PC-9 (cell line): ENCODE measurements around the gene PTPRM. TPM values are rescaled to one million over a fixed set of nuclear protein-coding genes. Genes with fewer than 3 reads are reported as not detected.

Experiments used
- BruUV-seq: library from RNA; stranded (reverse); fragments of 400-500 nt; replicated peaks from 2 replicates; lab custom pipeline; 2021; lab: Mats Ljungman, UMichigan
- CTCF ChIA-PET: fragments of 300-600 bp; sonication (Branson Sonifier 250); formaldehyde crosslinking; loops from one replicate; lab custom pipeline; 2022; ENCODE audit warnings: antibody characterized with exemption; lab: Charles Lee
- POLR2A ChIA-PET: fragments of 300-600 bp; sonication (Branson Sonifier 250); formaldehyde crosslinking; loops from one replicate; lab custom pipeline; 2022; ENCODE audit warnings: antibody characterized with exemption; ENCODE audit not compliant: unreplicated experiment; lab: Charles Lee
- DNase-seq, 2 experiments: peaks; one replicate each; pipeline versions ENCODE4 v3.0.0 to v3.0.0-alpha.2; 2015 to 2022; ENCODE audit warnings: mixed read lengths in 1 of 2
- H2AFZ ChIP-seq: fragments of 200-600 bp; sonication (generic); 2 replicates; pipeline ENCODE4 v1.8.1; 2017; ENCODE audit warnings: antibody characterized with exemption
- H3F3A ChIP-seq: fragments of 200-600 bp; sonication (generic); 2 replicates; pipeline ENCODE4 v1.8.1; 2017; ENCODE audit warnings: antibody characterized with exemption, mild to moderate bottlenecking, low read depth; ENCODE audit not compliant: insufficient read depth
- H3K27ac ChIP-seq: fragments of 200-600 bp; sonication (generic); 2 replicates; pipeline ENCODE4 v1.6.1; 2016; ENCODE audit warnings: mixed run types
- H3K27me3 ChIP-seq: fragments of 200-600 bp; sonication (generic); 2 replicates; pipeline ENCODE4 v1.6.1; 2016; ENCODE audit warnings: low read depth, mixed run types; ENCODE audit not compliant: insufficient read depth
- H3K36me3 ChIP-seq: fragments of 200-600 bp; sonication (generic); 2 replicates; pipeline ENCODE4 v1.6.1; 2016; ENCODE audit warnings: low read depth, mixed run types
- H3K4me1 ChIP-seq: fragments of 200-600 bp; sonication (generic); replicated peaks from 2 replicates; pipeline ENCODE4 v1.6.1; 2016; ENCODE audit warnings: mixed run types; ENCODE audit not compliant: insufficient read depth
- H3K4me2 ChIP-seq: fragments of 200-600 bp; sonication (generic); 2 replicates; pipeline ENCODE4 v1.6.1; 2017; ENCODE audit warnings: mixed run types
- H3K4me3 ChIP-seq: fragments of 200-600 bp; sonication (generic); 2 replicates; pipeline ENCODE4 v1.6.1; 2016; ENCODE audit warnings: mixed run types
- H3K79me2 ChIP-seq: fragments of 200-600 bp; sonication (generic); 2 replicates; pipeline ENCODE4 v1.6.1; 2017; ENCODE audit warnings: low read depth, mixed run types
- H3K9me2 ChIP-seq: fragments of 200-600 bp; sonication (generic); 2 replicates; pipeline ENCODE4 v1.8.1; 2017; ENCODE audit warnings: mild to moderate bottlenecking; ENCODE audit not compliant: insufficient read depth
- H3K9me3 ChIP-seq: fragments of 200-600 bp; sonication (generic); 2 replicates; pipeline ENCODE4 v1.8.1; 2016; ENCODE audit warnings: low read depth; ENCODE audit not compliant: insufficient read depth
- H4K20me1 ChIP-seq: fragments of 200-600 bp; sonication (generic); 2 replicates; pipeline ENCODE4 v1.8.1; 2017; ENCODE audit not compliant: insufficient read depth
- EZH2 ChIP-seq: fragments of 200-600 bp; sonication (generic); IDR thresholded peaks from 2 replicates; pipeline ENCODE4 v1.8.0; 2017; ENCODE audit warnings: antibody characterized with exemption, low read depth
- intact Hi-C: fragments of 100-400 bp; cut with micrococcal nuclease; formaldehyde crosslinking; loops from one replicate; pipeline ENCODE4 v1.10.0; 2022; ENCODE audit not compliant: unreplicated experiment
- total RNA-seq: library from RNA; stranded (reverse); gene quantifications from 2 replicates; pipeline ENCODE4 v1.2.3, GENCODE V29; 2021
- TF ChIP-seq, protein P1 (sequence below): fragments of 200-600 bp; sonication (generic); conservative IDR thresholded peaks from 2 replicates; pipeline ENCODE4 v1.6.1; 2017; ENCODE audit warnings: mixed run types, antibody characterized with exemption, mild to moderate bottlenecking, moderate library complexity

PTPRM gene
- total RNA-seq, 1 experiment from 2014 or later, result 32.5 TPM

DNA sequence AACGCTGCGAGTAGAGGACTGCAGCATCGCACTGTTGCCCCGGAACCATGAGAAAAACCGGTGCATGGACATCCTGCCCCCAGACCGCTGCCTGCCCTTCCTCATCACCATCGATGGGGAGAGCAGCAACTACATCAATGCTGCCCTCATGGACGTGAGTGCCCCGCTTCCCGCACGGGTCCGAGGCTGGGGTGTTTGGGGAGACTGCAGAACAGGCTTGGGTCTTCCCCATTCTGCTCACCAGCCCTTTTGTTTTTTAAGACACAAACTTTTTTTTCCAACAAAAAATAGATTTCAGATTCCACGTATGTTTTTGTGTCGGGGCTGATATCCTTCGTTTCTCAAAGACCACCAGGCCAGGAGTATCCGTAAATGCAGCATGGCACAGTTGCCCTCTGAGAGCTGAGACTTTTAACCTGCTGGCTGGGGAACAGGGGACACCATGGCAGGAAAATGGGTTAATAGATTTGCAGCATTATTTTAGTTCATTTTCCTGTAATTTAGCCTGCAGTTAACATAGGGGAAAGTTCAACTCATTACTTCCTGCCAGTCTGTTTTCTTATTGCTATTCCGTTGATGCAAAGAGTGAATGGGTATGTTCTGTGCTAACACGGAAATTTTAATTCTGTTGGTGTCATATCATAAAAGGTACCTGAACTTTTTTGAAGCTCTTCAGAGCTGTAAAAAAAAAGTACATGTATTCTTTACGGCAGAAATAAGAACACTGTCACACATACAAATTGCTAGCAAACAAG lies 812.2 kb downstream of the PTPRM start:
- CTCF ChIA-PET, result interaction anchor here (0.6 kb wide), 1 partner anchor 10 kb away, joined by 9 read pairs; no protein-coding TSS in a partner anchor
- Histone ChIP-seq H3K4me1 (no peaks in the 10 kb centered on the region), H3F3A (no peaks in the 10 kb centered on the region), H4K20me1 (no peaks in the 10 kb centered on the region), H3K79me2 (no peaks in the 10 kb centered on the region), H2AFZ (no peak overlapping the region), H3K9me2 (no peaks in the 10 kb centered on the region), H3K27ac (no peak overlapping the region), H3K36me3 (no peaks in the 10 kb centered on the region), H3K27me3 (no peaks in the 10 kb centered on the region), H3K4me2 (no peak overlapping the region), H3K9me3 (no peaks in the 10 kb centered on the region), H3K4me3 (no peak overlapping the region)
- intact Hi-C loops, result no loop called here
- DNase-seq, result no peak
- no TSS peak for BruUV-seq
- no peak for TF ChIP-seq EZH2
- TF ChIP-seq, protein P1, sequence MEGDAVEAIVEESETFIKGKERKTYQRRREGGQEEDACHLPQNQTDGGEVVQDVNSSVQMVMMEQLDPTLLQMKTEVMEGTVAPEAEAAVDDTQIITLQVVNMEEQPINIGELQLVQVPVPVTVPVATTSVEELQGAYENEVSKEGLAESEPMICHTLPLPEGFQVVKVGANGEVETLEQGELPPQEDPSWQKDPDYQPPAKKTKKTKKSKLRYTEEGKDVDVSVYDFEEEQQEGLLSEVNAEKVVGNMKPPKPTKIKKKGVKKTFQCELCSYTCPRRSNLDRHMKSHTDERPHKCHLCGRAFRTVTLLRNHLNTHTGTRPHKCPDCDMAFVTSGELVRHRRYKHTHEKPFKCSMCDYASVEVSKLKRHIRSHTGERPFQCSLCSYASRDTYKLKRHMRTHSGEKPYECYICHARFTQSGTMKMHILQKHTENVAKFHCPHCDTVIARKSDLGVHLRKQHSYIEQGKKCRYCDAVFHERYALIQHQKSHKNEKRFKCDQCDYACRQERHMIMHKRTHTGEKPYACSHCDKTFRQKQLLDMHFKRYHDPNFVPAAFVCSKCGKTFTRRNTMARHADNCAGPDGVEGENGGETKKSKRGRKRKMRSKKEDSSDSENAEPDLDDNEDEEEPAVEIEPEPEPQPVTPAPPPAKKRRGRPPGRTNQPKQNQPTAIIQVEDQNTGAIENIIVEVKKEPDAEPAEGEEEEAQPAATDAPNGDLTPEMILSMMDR, result no peak
- POLR2A ChIA-PET, result no interaction called here

DNA sequence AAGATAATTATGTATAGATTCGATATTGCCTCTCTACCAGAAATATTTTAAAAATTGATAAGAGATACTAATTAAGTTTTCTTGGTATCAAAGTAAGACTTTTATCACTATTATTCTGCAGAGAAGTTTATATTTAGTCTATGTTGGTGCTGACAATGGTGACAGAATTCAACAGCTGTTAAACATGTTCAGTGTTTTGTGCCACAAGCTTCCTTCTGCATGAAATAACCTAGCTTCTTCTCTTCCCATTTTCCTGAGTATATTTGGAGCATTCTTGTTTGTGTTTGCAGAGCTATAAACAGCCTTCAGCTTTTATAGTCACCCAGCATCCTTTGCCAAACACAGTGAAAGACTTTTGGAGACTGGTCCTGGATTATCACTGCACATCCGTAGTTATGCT lies 812.9 kb downstream of the PTPRM start:
- ChIA-PET POLR2A (interaction anchor here (0.6 kb wide), 1 partner anchor 262 kb away, joined by 7 read pairs; no protein-coding TSS in a partner anchor), CTCF (interaction anchor here (0.6 kb wide), 1 partner anchor 9 kb away, joined by 9 read pairs; no protein-coding TSS in a partner anchor)
- Histone ChIP-seq H3K4me2 (no peak overlapping the region), H3K79me2 (no peaks in the 10 kb centered on the region), H2AFZ (no peak overlapping the region), H3K4me3 (no peak overlapping the region), H3K4me1 (no peaks in the 10 kb centered on the region), H3K27me3 (no peaks in the 10 kb centered on the region), H3K36me3 (no peaks in the 10 kb centered on the region), H3K9me2 (no peaks in the 10 kb centered on the region), H3K9me3 (no peaks in the 10 kb centered on the region), H3F3A (no peaks in the 10 kb centered on the region), H4K20me1 (no peaks in the 10 kb centered on the region), H3K27ac (no peak overlapping the region)
- BruUV-seq, result no TSS peak
- intact Hi-C loops, result no loop called here
- TF ChIP-seq, protein P1, result no peak
- no peak for TF ChIP-seq EZH2
- no peak for DNase-seq

DNA sequence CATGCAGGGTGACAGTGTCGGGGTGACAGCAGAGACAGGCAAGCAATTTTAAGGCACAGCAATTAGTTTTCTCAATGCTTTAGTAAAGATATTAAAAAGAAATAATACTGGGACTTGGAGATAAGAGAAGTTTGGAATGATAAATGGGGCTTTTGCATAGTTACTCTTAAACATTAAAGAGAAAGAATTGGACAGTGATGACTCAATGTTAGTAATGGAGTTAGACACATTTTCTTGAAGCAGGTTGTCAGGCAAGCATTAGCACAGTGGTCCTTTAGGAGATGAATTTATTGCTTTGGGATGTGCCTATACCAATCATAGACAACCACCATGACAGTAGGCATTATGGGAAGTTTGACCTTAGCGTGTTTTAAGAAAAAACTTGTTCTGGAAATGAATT lies 813.8 kb downstream of the PTPRM start:
- Histone ChIP-seq H3F3A (no peaks in the 10 kb centered on the region), H3K9me3 (no peaks in the 10 kb centered on the region), H3K79me2 (no peaks in the 10 kb centered on the region), H3K4me2 (no peak overlapping the region), H3K27ac (no peak overlapping the region), H3K9me2 (no peaks in the 10 kb centered on the region), H2AFZ (no peak overlapping the region), H3K4me1 (no peaks in the 10 kb centered on the region), H4K20me1 (no peaks in the 10 kb centered on the region), H3K27me3 (no peaks in the 10 kb centered on the region), H3K4me3 (no peak overlapping the region), H3K36me3 (no peaks in the 10 kb centered on the region)
- intact Hi-C loops, result no loop called here
- CTCF ChIA-PET, result no interaction called here
- TF ChIP-seq EZH2, result no peak
- TF ChIP-seq, protein P1, result no peak
- BruUV-seq, result no TSS peak
- no peak for DNase-seq
- POLR2A ChIA-PET, result no interaction called here
